H9 (cell line): ENCODE measurements around the gene CILP2. TPM values are rescaled to one million over a fixed set of nuclear protein-coding genes. Genes with fewer than 3 reads are reported as not detected.

ENCODE experiments used
- DNase-seq: peaks from one replicate; pipeline ENCODE4 v3.0.0-alpha.2; 2017
- H2AFZ ChIP-seq: one replicate; pipeline ENCODE4 v1.6.1; 2013; ENCODE audit warnings: mild to moderate bottlenecking, low read length, control low read depth, moderate library complexity
- H2AK5ac ChIP-seq: 2 replicates; pipeline ENCODE4 v1.6.1; 2013; ENCODE audit warnings: low read length, control low read depth, mixed read lengths; ENCODE audit not compliant: insufficient read length
- H2BK120ac ChIP-seq: one replicate; pipeline ENCODE4 v1.6.1; 2013; ENCODE audit warnings: low read depth, mild to moderate bottlenecking, low read length, control low read depth, inconsistent platforms; ENCODE audit not compliant: poor library complexity, severe bottlenecking
- H2BK12ac ChIP-seq: 2 replicates; pipeline ENCODE4 v1.6.1; 2013; ENCODE audit warnings: low read length, control low read depth, mixed read lengths, low read depth; ENCODE audit not compliant: insufficient read length
- H2BK15ac ChIP-seq: 2 replicates; pipeline ENCODE4 v1.6.1; 2013; ENCODE audit warnings: low read depth, low read length, control low read depth
- H2BK20ac ChIP-seq: one replicate; pipeline ENCODE4 v1.6.1; 2013; ENCODE audit warnings: low read depth, mild to moderate bottlenecking, low read length, control low read depth, inconsistent platforms; ENCODE audit not compliant: poor library complexity, severe bottlenecking
- H2BK5ac ChIP-seq: 2 replicates; pipeline ENCODE4 v1.6.1; 2013; ENCODE audit warnings: low read length, control low read depth, mixed read lengths; ENCODE audit not compliant: insufficient read length
- H3K14ac ChIP-seq: 2 replicates; pipeline ENCODE4 v1.6.1; 2013; ENCODE audit warnings: low read length, control low read depth; ENCODE audit not compliant: insufficient read depth
- H3K18ac ChIP-seq: 2 replicates; pipeline ENCODE4 v1.6.1; 2013; ENCODE audit warnings: low read depth, mild to moderate bottlenecking, mixed read lengths, low read length, control low read depth; ENCODE audit not compliant: insufficient read length
- H3K23ac ChIP-seq: 2 replicates; pipeline ENCODE4 v1.6.1; 2013; ENCODE audit warnings: low read length, control low read depth, mixed read lengths, low read depth; ENCODE audit not compliant: insufficient read length
- H3K23me2 ChIP-seq: 2 replicates; pipeline ENCODE4 v1.6.1; 2013; ENCODE audit warnings: low read depth, mild to moderate bottlenecking, mixed read lengths, low read length, control low read depth; ENCODE audit not compliant: insufficient read length, poor library complexity, severe bottlenecking
- H3K27ac ChIP-seq: 2 replicates; pipeline ENCODE4 v1.5.1; 2013; ENCODE audit warnings: low read length, control low read depth, mixed read lengths, low read depth; ENCODE audit not compliant: insufficient read length
- H3K27me3 ChIP-seq: 2 replicates; pipeline ENCODE4 v1.6.1; 2013; ENCODE audit warnings: low read length, control low read depth, inconsistent platforms; ENCODE audit not compliant: insufficient read depth
- H3K4ac ChIP-seq: 2 replicates; pipeline ENCODE4 v1.6.1; 2013; ENCODE audit warnings: low read depth, mild to moderate bottlenecking, control low read depth, inconsistent platforms, low read length, moderate library complexity
- H3K4me1 ChIP-seq: 2 replicates; pipeline ENCODE4 v1.6.1; 2013; ENCODE audit warnings: low read length, control low read depth, inconsistent platforms; ENCODE audit not compliant: insufficient read depth
- H3K4me2 ChIP-seq: 2 replicates; pipeline ENCODE4 v1.6.1; 2013; ENCODE audit warnings: low read length, control low read depth, mixed read lengths; ENCODE audit not compliant: insufficient read length, insufficient read depth
- H3K56ac ChIP-seq: 2 replicates; pipeline ENCODE4 v1.6.1; 2013; ENCODE audit warnings: low read depth, mild to moderate bottlenecking, mixed read lengths, low read length, control low read depth; ENCODE audit not compliant: insufficient read length
- H3K79me1 ChIP-seq: 2 replicates; pipeline ENCODE4 v1.6.1; 2013; ENCODE audit warnings: low read depth, mild to moderate bottlenecking, moderate library complexity, low read length, control low read depth, inconsistent platforms; ENCODE audit not compliant: insufficient read depth, poor library complexity, severe bottlenecking
- H3K79me2 ChIP-seq: 2 replicates; pipeline ENCODE4 v1.6.1; 2013; ENCODE audit warnings: low read length, control low read depth, inconsistent platforms; ENCODE audit not compliant: insufficient read depth
- H3K9ac ChIP-seq: 2 replicates; pipeline ENCODE4 v1.6.1; 2013; ENCODE audit warnings: low read length, control low read depth, mixed read lengths; ENCODE audit not compliant: insufficient read length; ENCODE audit errors: extremely low read depth
- H3K9me3 ChIP-seq: one replicate; pipeline ENCODE4 v1.6.1; 2013; ENCODE audit warnings: low read depth, low read length, inconsistent platforms; ENCODE audit not compliant: control insufficient read depth
- H3T11ph ChIP-seq: one replicate; pipeline ENCODE4 v1.6.1; 2013; ENCODE audit warnings: mild to moderate bottlenecking, low read length, control low read depth, inconsistent platforms
- H4K20me1 ChIP-seq: one replicate; pipeline ENCODE4 v1.6.1; 2013; ENCODE audit not compliant: control insufficient read depth, insufficient read length, insufficient read depth
- H4K5ac ChIP-seq: 2 replicates; pipeline ENCODE4 v1.6.1; 2013; ENCODE audit warnings: low read depth, mild to moderate bottlenecking, mixed read lengths, low read length, control low read depth; ENCODE audit not compliant: insufficient read length
- H4K8ac ChIP-seq: replicated peaks from 2 replicates; pipeline ENCODE4 v1.6.1; 2013; ENCODE audit warnings: low read length, control low read depth, mixed read lengths, low read depth; ENCODE audit not compliant: insufficient read length
- H4K91ac ChIP-seq: 2 replicates; pipeline ENCODE4 v1.6.1; 2013; ENCODE audit warnings: low read depth, mild to moderate bottlenecking, moderate library complexity, mixed read lengths, low read length, control low read depth; ENCODE audit not compliant: insufficient read length
- H3K27ac Mint-ChIP-seq, 3 experiments: 2 replicates in 2 of 3; 3 replicates in 1 of 3; pipeline ENCODE4 v1.8.0; 2020 to 2021; ENCODE audit warnings: mixed read lengths in 3 of 3, mild to moderate bottlenecking in 1 of 3, moderate library complexity in 1 of 3
- H3K27me3 Mint-ChIP-seq: 2 replicates; pipeline ENCODE4 v1.8.0; 2021; ENCODE audit warnings: low read depth, mild to moderate bottlenecking, moderate library complexity, mixed read lengths
- H3K36me3 Mint-ChIP-seq, 3 experiments: 2 replicates in 2 of 3; 3 replicates in 1 of 3; pipeline ENCODE4 v1.8.0; 2020 to 2021; ENCODE audit warnings: low read depth in 3 of 3, mixed read lengths in 3 of 3; ENCODE audit not compliant: insufficient read depth in 1 of 3
- H3K4me1 Mint-ChIP-seq, 2 experiments: 2 replicates each; pipeline ENCODE4 v1.8.0; 2020; ENCODE audit warnings: mixed read lengths in 2 of 2
- H3K4me3 Mint-ChIP-seq, 2 experiments: 2 replicates in 1 of 2; 3 replicates in 1 of 2; pipeline ENCODE4 v1.8.0; 2020 to 2021; ENCODE audit warnings: mild to moderate bottlenecking in 2 of 2, mixed read lengths in 2 of 2, moderate library complexity in 1 of 2
- H3K9me3 Mint-ChIP-seq, 2 experiments: 2 replicates in 1 of 2; 3 replicates in 1 of 2; pipeline ENCODE4 v1.8.0; 2020; ENCODE audit warnings: mild to moderate bottlenecking in 2 of 2, mixed read lengths in 2 of 2, moderate library complexity in 1 of 2
- WGBS: extraction: QIAGEN DNeasy Blood & Tissue Kit; methylation state at CpG from one replicate; pipeline ENCODE4 v1.1.7; 2013; ENCODE audit warnings: missing lambda C conversion rate, low lambda C conversion rate, mixed read lengths; ENCODE audit not compliant: insufficient read length; ENCODE audit errors: extremely low coverage; 5-methylcytosine and 5-hydroxymethylcytosine counted together
- total RNA-seq: library from RNA; stranded (reverse); gene quantifications from 2 replicates; pipeline ENCODE4 v1.2.1, GENCODE V29; 2021
- TF ChIP-seq, protein P1 (sequence below): fragments of 200-600 bp; sonication (generic); conservative IDR thresholded peaks from 3 replicates; pipeline ENCODE4 v1.8.0; 2021; ENCODE audit warnings: antibody characterized with exemption, mild to moderate bottlenecking

The CILP2 gene
- total RNA-seq, 1 experiment from 2014 or later: 6.4 TPM

GRCh38 chr19:19558055-19558454 is 20.0 kb downstream of the CILP2 start:
- H4K5ac ChIP-seq: no peak overlapping the region
- no peak overlapping the region for H3K14ac ChIP-seq
- no peak overlapping the region for H2BK15ac ChIP-seq
- no peak overlapping the region for H2BK12ac ChIP-seq
- no peak overlapping the region for H3K4ac ChIP-seq
- H3K56ac ChIP-seq: no peak overlapping the region
- Mint-ChIP-seq H3K9me3 (no peaks in the 10 kb centered on the region), H3K4me3 (no peak overlapping the region), H3K4me1 (peaks cover 5 to 9% of the 10 kb centered on the region in 2 experiments), H3K36me3 (no peaks in the 10 kb centered on the region), H3K27me3 (peaks cover 4% of the 10 kb centered on the region; the same call in 1 of the 2 replicates), H3K27ac (no peak overlapping the region; a peak in 1 of 7 replicates)
- no peak overlapping the region for H3T11ph ChIP-seq
- no peak overlapping the region for H2AFZ ChIP-seq
- H4K91ac ChIP-seq: no peak overlapping the region
- no peak overlapping the region for H3K23ac ChIP-seq
- no peak overlapping the region for H2AK5ac ChIP-seq
- no peak overlapping the region for H2BK5ac ChIP-seq
- H2BK20ac ChIP-seq: no peak overlapping the region
- H3K23me2 ChIP-seq: no peaks in the 10 kb centered on the region
- H3K4me2 ChIP-seq: no peak overlapping the region
- H4K20me1 ChIP-seq: no peaks in the 10 kb centered on the region
- H2BK120ac ChIP-seq: no peak overlapping the region
- WGBS: no CpG with 5 or more reads among the region's 15 CpGs
- no peak overlapping the region for H3K9ac ChIP-seq
- H3K9me3 ChIP-seq: no peaks in the 10 kb centered on the region
- no peaks in the 10 kb centered on the region; the same call in 1 of the 2 replicates for H3K4me1 ChIP-seq
- H3K27me3 ChIP-seq: no peaks in the 10 kb centered on the region
- no peak overlapping the region for H3K27ac ChIP-seq
- DNase-seq: no peak
- H3K79me1 ChIP-seq: no peaks in the 10 kb centered on the region
- TF ChIP-seq, protein P1, sequence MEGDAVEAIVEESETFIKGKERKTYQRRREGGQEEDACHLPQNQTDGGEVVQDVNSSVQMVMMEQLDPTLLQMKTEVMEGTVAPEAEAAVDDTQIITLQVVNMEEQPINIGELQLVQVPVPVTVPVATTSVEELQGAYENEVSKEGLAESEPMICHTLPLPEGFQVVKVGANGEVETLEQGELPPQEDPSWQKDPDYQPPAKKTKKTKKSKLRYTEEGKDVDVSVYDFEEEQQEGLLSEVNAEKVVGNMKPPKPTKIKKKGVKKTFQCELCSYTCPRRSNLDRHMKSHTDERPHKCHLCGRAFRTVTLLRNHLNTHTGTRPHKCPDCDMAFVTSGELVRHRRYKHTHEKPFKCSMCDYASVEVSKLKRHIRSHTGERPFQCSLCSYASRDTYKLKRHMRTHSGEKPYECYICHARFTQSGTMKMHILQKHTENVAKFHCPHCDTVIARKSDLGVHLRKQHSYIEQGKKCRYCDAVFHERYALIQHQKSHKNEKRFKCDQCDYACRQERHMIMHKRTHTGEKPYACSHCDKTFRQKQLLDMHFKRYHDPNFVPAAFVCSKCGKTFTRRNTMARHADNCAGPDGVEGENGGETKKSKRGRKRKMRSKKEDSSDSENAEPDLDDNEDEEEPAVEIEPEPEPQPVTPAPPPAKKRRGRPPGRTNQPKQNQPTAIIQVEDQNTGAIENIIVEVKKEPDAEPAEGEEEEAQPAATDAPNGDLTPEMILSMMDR: no peak
- no peak overlapping the region for H4K8ac ChIP-seq
- no peaks in the 10 kb centered on the region for H3K79me2 ChIP-seq
- no peak overlapping the region for H3K18ac ChIP-seq
